ENCODE results near the gene DIDO1.

DIDO1 gene

GRCh38 chr20:62895539-62895938 is 30.8 kb downstream of the DIDO1 start:
- Histone ChIP-seq H3K9me3 (ENCODE audit: insufficient read depth, low read length) (no peaks in the 10 kb centered on the region), H3K36me3 (replicated peaks; ENCODE audit: low read depth, low read length) (peaks cover 56% of the 10 kb centered on the region), H2AFZ (ENCODE audit: low read depth, low read length) (no peak overlapping the region), H3K4me1 (ENCODE audit: low read length) (peaks cover 26% of the 10 kb centered on the region), H3K4me2 (ENCODE audit: low read length) (no peak overlapping the region), H3K9ac (ENCODE audit: low read length) (no peak overlapping the region), H3K4me3 (ENCODE audit: low read length) (no peak overlapping the region), H3K27ac (ENCODE audit: low read length) (no peak overlapping the region), H3K79me2 (ENCODE audit: low read length) (peaks cover 14% of the 10 kb centered on the region), H3K27me3 (ENCODE audit: low read depth, low read length) (no peaks in the 10 kb centered on the region), H4K20me1 (ENCODE audit: insufficient read depth, low read length) (no peaks in the 10 kb centered on the region)
- TF ChIP-seq CTCF (IDR thresholded peaks at IDR 0.05; ENCODE audit: low read depth, low read length): no peak
- TF ChIP-seq EZH2phosphoT487 (IDR thresholded peaks at IDR 0.05; ENCODE audit: low read depth): no peak

GRCh38 chr20:62894261-62894660 is 32.0 kb downstream of the DIDO1 start:
- no peak for TF ChIP-seq CTCF (IDR thresholded peaks at IDR 0.05; ENCODE audit: low read depth, low read length)
- no peak for TF ChIP-seq EZH2phosphoT487 (IDR thresholded peaks at IDR 0.05; ENCODE audit: low read depth)
- no peak overlapping the region for H3K4me3 ChIP-seq (ENCODE audit: low read length)
- H3K9ac ChIP-seq (ENCODE audit: low read length): no peak overlapping the region
- H3K36me3 ChIP-seq (replicated peaks; ENCODE audit: low read depth, low read length): peaks cover 68% of the 10 kb centered on the region
- H3K27me3 ChIP-seq (ENCODE audit: low read depth, low read length): no peaks in the 10 kb centered on the region
- H3K9me3 ChIP-seq (ENCODE audit: insufficient read depth, low read length): no peaks in the 10 kb centered on the region
- H4K20me1 ChIP-seq (ENCODE audit: insufficient read depth, low read length): no peaks in the 10 kb centered on the region
- H3K79me2 ChIP-seq (ENCODE audit: low read length): peaks cover 8% of the 10 kb centered on the region
- H3K4me1 ChIP-seq (ENCODE audit: low read length): peaks cover 13% of the 10 kb centered on the region
- no peak overlapping the region for H3K27ac ChIP-seq (ENCODE audit: low read length)
- H3K4me2 ChIP-seq (ENCODE audit: low read length): no peak overlapping the region
- H2AFZ ChIP-seq (ENCODE audit: low read depth, low read length): no peak overlapping the region

- H3K27me3 ChIP-seq (ENCODE audit: low read depth, low read length): no peaks in the 10 kb centered on the region
- H3K4me2 ChIP-seq (ENCODE audit: low read length): no peak overlapping the region
- TF ChIP-seq EZH2phosphoT487 (IDR thresholded peaks at IDR 0.05; ENCODE audit: low read depth) (no peak), CTCF (IDR thresholded peaks at IDR 0.05; ENCODE audit: low read depth, low read length) (peak; percentile 14; the same call in 1 of the 2 replicates)
- peaks cover 7% of the 10 kb centered on the region for H3K4me1 ChIP-seq (ENCODE audit: low read length)
- no peak overlapping the region for H3K27ac ChIP-seq (ENCODE audit: low read length)
- H3K79me2 ChIP-seq (ENCODE audit: low read length): peaks cover 7% of the 10 kb centered on the region
- no peaks in the 10 kb centered on the region for H4K20me1 ChIP-seq (ENCODE audit: insufficient read depth, low read length)
- H3K9me3 ChIP-seq (ENCODE audit: insufficient read depth, low read length): no peaks in the 10 kb centered on the region
- no peak overlapping the region for H2AFZ ChIP-seq (ENCODE audit: low read depth, low read length)
- no peak overlapping the region for H3K9ac ChIP-seq (ENCODE audit: low read length)
- peaks cover 74% of the 10 kb centered on the region for H3K36me3 ChIP-seq (replicated peaks; ENCODE audit: low read depth, low read length)
- no peak overlapping the region for H3K4me3 ChIP-seq (ENCODE audit: low read length)
Measured at GRCh38 chr20:62893700-62894099, 32.6 kb downstream of the DIDO1 start.

- Histone ChIP-seq H3K9me3 (ENCODE audit: insufficient read depth, low read length) (no peaks in the 10 kb centered on the region), H3K27me3 (ENCODE audit: low read depth, low read length) (no peaks in the 10 kb centered on the region), H3K9ac (ENCODE audit: low read length) (no peak overlapping the region), H2AFZ (ENCODE audit: low read depth, low read length) (no peak overlapping the region), H3K27ac (ENCODE audit: low read length) (no peak overlapping the region), H3K4me2 (ENCODE audit: low read length) (no peak overlapping the region), H3K79me2 (ENCODE audit: low read length) (no peaks in the 10 kb centered on the region), H4K20me1 (ENCODE audit: insufficient read depth, low read length) (no peaks in the 10 kb centered on the region), H3K4me3 (ENCODE audit: low read length) (no peak overlapping the region), H3K36me3 (replicated peaks; ENCODE audit: low read depth, low read length) (peaks cover 85% of the 10 kb centered on the region), H3K4me1 (ENCODE audit: low read length) (peaks cover 4% of the 10 kb centered on the region)
- TF ChIP-seq EZH2phosphoT487 (IDR thresholded peaks at IDR 0.05; ENCODE audit: low read depth): no peak
- TF ChIP-seq CTCF (IDR thresholded peaks at IDR 0.05; ENCODE audit: low read depth, low read length): no peak
Measured at GRCh38 chr20:62892348-62893304, 33.7 kb downstream of the DIDO1 start.
